ENCODE data around the gene ARVCF.

- TF ChIP-seq CTCF (IDR thresholded peaks at IDR 0.05) (no peak), POLR2A (IDR thresholded peaks at IDR 0.05; ENCODE audit: low read depth) (no peak), EP300 (IDR thresholded peaks at IDR 0.05) (no peak)
Observed at GRCh38 chr22:19972652-19973550, 43.7 kb downstream of the ARVCF start.

All from esophagus muscularis mucosa (tissue), 4 donors.